A549 (cell line): ENCODE measurements around the gene KCNH4. TPM values are rescaled to one million over a fixed set of nuclear protein-coding genes. Genes with fewer than 3 reads are reported as not detected.

Source experiments
- ATAC-seq, 2 experiments: fragments of 200-7000 bp in 1 of 2; fragments of >200 bp in 1 of 2; cut with Nextera tagmentation in 1 of 2; cut with Tn5 transposase in 1 of 2; 3 replicates each; pipeline versions ENCODE4 v1.8.0 to v1.9.1; 2018 to 2020; ENCODE audit warnings: mild to moderate bottlenecking in 1 of 2, moderate library complexity in 1 of 2
- CTCF ChIA-PET: fragments of 300-600 bp; sonication (Branson Sonifier 250); formaldehyde crosslinking; extraction: SDS; loops from one replicate; lab custom pipeline; 2021; ENCODE audit warnings: antibody characterized with exemption, inconsistent platforms; lab: Yijun Ruan, JAX
- POLR2A ChIA-PET: fragments of 350-600 bp; formaldehyde crosslinking; extraction: SDS; loops from one replicate; lab custom pipeline; 2021; ENCODE audit warnings: antibody characterized with exemption, inconsistent platforms; lab: Yijun Ruan, JAX
- DNase-seq, 2 experiments: peaks; one replicate each; pipeline versions ENCODE4 v3.0.0 to v3.0.0-alpha.2; 2011 to 2016; ENCODE audit warnings: low read depth in 1 of 2, low spot score in 1 of 2
- FAIRE-seq: peaks from 2 replicates; lab custom pipeline; 2011; peaks lifted over from hg19 to GRCh38; lab: Jason Lieb, UNC
- H3K27ac ChIP-seq, 2 experiments: fragments of >200 bp; sonication (Bioruptor Twin); formaldehyde crosslinking; 3 replicates each; pipeline ENCODE4 v1.5.1; 2016 to 2017
- H3K4me1 ChIP-seq: fragments of >200 bp; sonication (Bioruptor Twin); formaldehyde crosslinking; 3 replicates; pipeline ENCODE4 v1.6.1; 2016
- H3K4me2 ChIP-seq: fragments of >200 bp; sonication (Bioruptor Twin); formaldehyde crosslinking; 3 replicates; pipeline ENCODE4 v1.6.1; 2016
- H3K4me3 ChIP-seq: fragments of >200 bp; sonication (Bioruptor Twin); formaldehyde crosslinking; 3 replicates; pipeline ENCODE4 v1.5.1; 2016
- H3K9me3 ChIP-seq: fragments of >200 bp; sonication (Bioruptor Twin); formaldehyde crosslinking; 3 replicates; pipeline ENCODE4 v1.6.1; 2016
- ATOH8 ChIP-seq: fragments of 250-450 bp; sonication (Bioruptor Pico); IDR thresholded peaks from 2 replicates; pipeline ENCODE4 v1.5.0; 2020; ENCODE audit warnings: low read depth, mild to moderate bottlenecking, moderate library complexity
- CEBPB ChIP-seq, 2 experiments: fragments of >200 bp in 1 of 2; sonication (Bioruptor Twin) in 1 of 2; formaldehyde crosslinking in 1 of 2; IDR thresholded peaks; 2 replicates each; pipeline ENCODE4 v1.6.1; 2012 to 2016
- CHD2 ChIP-seq: fragments of 150-350 bp; IDR thresholded peaks from 2 replicates; pipeline ENCODE4 v1.6.1; 2014; ENCODE audit warnings: low read length; ENCODE audit not compliant: partially characterized antibody
- CHD4 ChIP-seq: fragments of 200-600 bp; sonication (generic); IDR thresholded peaks from 2 replicates; pipeline ENCODE4 v1.6.1; 2016; ENCODE audit warnings: antibody characterized with exemption, mild to moderate bottlenecking, borderline replicate concordance
- CTCF ChIP-seq: fragments of >200 bp; sonication (Bioruptor Twin); formaldehyde crosslinking; IDR thresholded peaks from 3 replicates; pipeline ENCODE4 v1.5.1; 2016
- E2F6 ChIP-seq: IDR thresholded peaks from 2 replicates; pipeline ENCODE4 v1.6.1; 2012; ENCODE audit warnings: low read depth, borderline replicate concordance
- EHF ChIP-seq: fragments of 250-450 bp; sonication (Bioruptor Pico); IDR thresholded peaks from 2 replicates; pipeline ENCODE4 v1.5.0; 2020; ENCODE audit warnings: mild to moderate bottlenecking
- EHMT2 ChIP-seq: fragments of 200-600 bp; sonication (generic); IDR thresholded peaks from 2 replicates; pipeline ENCODE4 v1.6.1; 2016; ENCODE audit warnings: antibody characterized with exemption, low read depth, mild to moderate bottlenecking, moderate library complexity
- EP300 ChIP-seq, 2 experiments: fragments of >200 bp; sonication (Bioruptor Twin); formaldehyde crosslinking; IDR thresholded peaks; 2 replicates in 1 of 2; 3 replicates in 1 of 2; pipeline ENCODE4 v1.6.1; 2016 to 2017
- ESRRA ChIP-seq: fragments of 150-350 bp; IDR thresholded peaks from 2 replicates; pipeline ENCODE4 v1.6.1; 2014; ENCODE audit warnings: mild to moderate bottlenecking, low read length, borderline replicate concordance
- GATA3 ChIP-seq: IDR thresholded peaks from 2 replicates; pipeline ENCODE4 v1.6.1; 2012; ENCODE audit warnings: borderline replicate concordance
- HDAC2 ChIP-seq: fragments of 200-600 bp; sonication (generic); IDR thresholded peaks from 2 replicates; pipeline ENCODE4 v1.6.1; 2016
- HES2 ChIP-seq: fragments of >200 bp; sonication (Bioruptor Twin); formaldehyde crosslinking; IDR thresholded peaks from 2 replicates; pipeline ENCODE4 v1.6.1; 2016
- JUN ChIP-seq, 2 experiments: fragments of >200 bp; sonication (Bioruptor Twin); formaldehyde crosslinking; IDR thresholded peaks; 2 replicates in 1 of 2; 3 replicates in 1 of 2; pipeline ENCODE4 v1.6.1; 2016 to 2017
- KDM5A ChIP-seq: fragments of 200-600 bp; sonication (generic); IDR thresholded peaks from 2 replicates; pipeline ENCODE4 v1.6.1; 2016; ENCODE audit warnings: antibody characterized with exemption, mild to moderate bottlenecking
- MAZ ChIP-seq: fragments of 150-350 bp; IDR thresholded peaks from 2 replicates; pipeline ENCODE4 v1.6.1; 2014; ENCODE audit warnings: antibody characterized with exemption, low read depth, low read length, borderline replicate concordance
- NPAS2 ChIP-seq: fragments of 250-450 bp; sonication (Bioruptor Pico); IDR thresholded peaks from 2 replicates; pipeline ENCODE4 v1.8.0; 2022; ENCODE audit warnings: mild to moderate bottlenecking, moderate library complexity, borderline replicate concordance
- POLR2AphosphoS2 ChIP-seq: conservative IDR thresholded peaks from 2 replicates; pipeline ENCODE4 v1.6.1; 2012; ENCODE audit warnings: low read length, improper control_type of control experiment, inconsistent platforms
- RCOR1 ChIP-seq: fragments of 150-350 bp; IDR thresholded peaks from 2 replicates; pipeline ENCODE4 v1.6.1; 2014; ENCODE audit warnings: antibody characterized with exemption, low read length, low read depth
- RNF2 ChIP-seq: fragments of 200-600 bp; sonication (generic); IDR thresholded peaks from 2 replicates; pipeline ENCODE4 v1.6.1; 2016; ENCODE audit warnings: low read depth, mild to moderate bottlenecking, antibody characterized with exemption, moderate library complexity, borderline replicate concordance
- TFCP2L1 ChIP-seq: fragments of 250-450 bp; sonication (Bioruptor Pico); IDR thresholded peaks from 2 replicates; pipeline ENCODE4 v1.5.0; 2021; ENCODE audit warnings: mild to moderate bottlenecking
- TP53 ChIP-seq: fragments of 250-450 bp; sonication (Bioruptor Pico); IDR thresholded peaks from 2 replicates; pipeline ENCODE4 v1.5.0; 2021; ENCODE audit warnings: mild to moderate bottlenecking, moderate library complexity
- ZC3H11A ChIP-seq: fragments of 450-650 bp; IDR thresholded peaks from 2 replicates; pipeline ENCODE4 v1.6.1; 2014; ENCODE audit warnings: antibody characterized with exemption, mild to moderate bottlenecking
- ZNF302 ChIP-seq: fragments of 250-450 bp; sonication (Bioruptor Pico); IDR thresholded peaks from 2 replicates; pipeline ENCODE4 v1.9.0; 2021; ENCODE audit warnings: inconsistent platforms, mild to moderate bottlenecking, moderate library complexity
- WGBS: methylation state at CpG from one replicate; pipeline ENCODE4 v1.1.6; 2017; ENCODE audit errors: missing lambda C conversion rate; 5-methylcytosine and 5-hydroxymethylcytosine counted together
- polyA plus RNA-seq, 4 experiments: library from polyadenylated mRNA; depleted of rRNA in 3 of 4; stranded (reverse); fragments of >200 nt; fragmentation: RNase III in 1 of 4; extraction: RNeasy Plus Mini Kit Qiagen cat#74134 plus additional on column Dnase treatment in 1 of 4; gene quantifications; 2 replicates in 3 of 4; 3 replicates in 1 of 4; pipeline ENCODE4 v1.2.3, GENCODE V29; 2011 to 2017

The KCNH4 gene
- polyA plus RNA-seq, 2 of the 4 experiments (the other 2 are of a cell fraction), result 0.25 to 0.37 TPM

GRCh38 chr17:42169351-42169750 lies 11.6 kb downstream of the KCNH4 start:
- FAIRE-seq (no peak), DNase-seq (no peak), ATAC-seq (no peak)
- CTCF ChIA-PET, result interaction anchor here (1.7 to 4.1 kb wide), 4 partner anchors 10 to 15 kb away, joined by 5 to 17 read pairs (median 10); partner anchors contain the start of gene KCNH4
- TF ChIP-seq ZNF302 (no peak), GATA3 (no peak), ATOH8 (CRISPR knock-in tag) (no peak), TP53 (CRISPR knock-in tag) (no peak), CHD2 (no peak), MAZ (no peak), POLR2AphosphoS2 (no peak), KDM5A (no peak), E2F6 (no peak), HDAC2 (no peak), HES2 (no peak), ESRRA (no peak)
- Histone ChIP-seq H3K4me3 (no peak overlapping the region), H3K9me3 (no peaks in the 10 kb centered on the region), H3K4me2 (no peak overlapping the region), H3K4me1 (no peaks in the 10 kb centered on the region), H3K27ac (no peak overlapping the region)
- POLR2A ChIA-PET, result no interaction called here
- WGBS, result 89% methylated on average over 29 of the region's 29 CpGs

DNA sequence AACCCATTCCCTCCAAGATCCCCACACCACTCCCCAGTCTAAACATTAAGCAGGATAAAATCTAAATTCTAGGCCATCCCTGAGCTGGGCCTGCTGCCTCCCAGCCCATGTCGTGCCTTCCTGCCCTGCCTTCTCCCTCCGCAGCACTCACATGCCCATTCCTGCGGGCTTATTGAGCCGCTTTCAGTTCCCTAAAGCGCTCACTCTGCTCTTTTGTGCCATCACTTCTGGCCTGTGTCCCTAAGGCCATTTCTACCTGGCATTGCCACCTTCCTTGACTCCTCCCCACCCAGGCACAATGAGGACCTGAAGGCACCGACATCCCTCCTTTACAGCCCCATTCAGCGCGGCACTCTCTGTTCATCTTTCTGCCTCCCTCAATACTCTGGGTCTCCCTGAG lies 13.1 kb downstream of the KCNH4 start:
- no peak for DNase-seq
- no peak overlapping the region for H3K4me3 ChIP-seq
- 92% methylated on average over 8 of the region's 8 CpGs for WGBS
- no peak for TF ChIP-seq TFCP2L1 (CRISPR knock-in tag)
- no peak for TF ChIP-seq TP53 (CRISPR knock-in tag)
- no peak for TF ChIP-seq NPAS2
- no peak for TF ChIP-seq E2F6
- TF ChIP-seq ZC3H11A, result no peak
- TF ChIP-seq POLR2AphosphoS2, result no peak
- TF ChIP-seq EP300 (IDR thresholded peaks at IDR 0.05), result no peak
- TF ChIP-seq MAZ, result no peak
- no peak for TF ChIP-seq HDAC2
- no peak for TF ChIP-seq RNF2
- TF ChIP-seq RCOR1, result no peak
- H3K27ac ChIP-seq, result no peak overlapping the region
- H3K4me1 ChIP-seq, result no peaks in the 10 kb centered on the region
- no peaks in the 10 kb centered on the region for H3K9me3 ChIP-seq
- POLR2A ChIA-PET, result no interaction called here
- FAIRE-seq, result no peak
- no peak overlapping the region for H3K4me2 ChIP-seq
- ATAC-seq, result no peak
- CTCF ChIA-PET, result interaction anchor here (1.2 to 4.1 kb wide), 8 partner anchors 10 to 50 kb away, joined by 3 to 17 read pairs (median 4); partner anchors contain the start of gene KCNH4

- DNase-seq (no peak), ATAC-seq (no peak), FAIRE-seq (no peak)
- no peaks in the 10 kb centered on the region for H3K9me3 ChIP-seq
- TF ChIP-seq CHD2, result no peak
- no peak for TF ChIP-seq CHD4
- no peak for TF ChIP-seq EHF (CRISPR knock-in tag)
- no peak for TF ChIP-seq CEBPB (IDR thresholded peaks at IDR 0.05)
- no peak for TF ChIP-seq RNF2
- TF ChIP-seq KDM5A, result no peak
- no peak for TF ChIP-seq CTCF
- TF ChIP-seq ZNF302, result no peak
- no peak for TF ChIP-seq EHMT2
- TF ChIP-seq JUN (IDR thresholded peaks at IDR 0.05), result no peak
- ChIA-PET CTCF (interaction anchor here (0.6 to 4.1 kb wide), 4 partner anchors 15 to 142 kb away, joined by 3 to 17 read pairs (median 9); partner anchors contain the start of gene KCNH4), POLR2A (no interaction called here)
- WGBS, result 80% methylated on average over 19 of the region's 19 CpGs
- no peak overlapping the region for H3K27ac ChIP-seq
- no peak overlapping the region for H3K4me2 ChIP-seq
- H3K4me1 ChIP-seq, result no peaks in the 10 kb centered on the region
- no peak overlapping the region for H3K4me3 ChIP-seq
Observed at GRCh38 chr17:42166196-42166763, 14.7 kb downstream of the KCNH4 start.
